ENCODE data around the gene MAGI1. TPM values are rescaled to one million over a fixed set of nuclear protein-coding genes. Genes with fewer than 3 reads are reported as not detected.

The MAGI1 gene
- total and polyA plus RNA-seq, 2 experiments from 2014 or later = 33.9 to 87.0 TPM

DNA sequence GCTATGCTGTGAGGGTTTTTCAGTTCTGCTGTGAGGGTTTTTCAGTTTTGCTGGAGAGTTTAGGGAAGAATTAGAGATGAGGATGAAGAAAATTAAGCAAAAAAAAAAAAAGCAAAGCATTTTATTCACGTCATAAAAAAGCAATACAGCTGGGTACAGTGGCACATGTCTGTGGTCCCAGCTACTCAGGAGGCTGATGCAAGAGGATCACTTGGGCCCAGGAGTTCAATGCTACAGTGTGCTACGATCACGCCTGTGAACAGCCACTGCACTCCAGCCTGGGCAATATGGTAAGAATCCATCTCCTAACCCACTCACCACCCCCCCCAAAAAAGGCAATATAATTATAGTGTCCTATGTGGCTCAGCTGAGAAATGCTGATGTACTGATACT is 162.7 kb downstream of the MAGI1 start:
- no peak overlapping the region for H3K27ac ChIP-seq
- no peaks in the 10 kb centered on the region for H3K27me3 ChIP-seq
- H3K4me3 ChIP-seq = no peak overlapping the region
- DNase-seq (ENCODE audit: low read depth in 1 of 2, low spot score in 1 of 2) = no peak
- no peaks in the 10 kb centered on the region for H3K36me3 ChIP-seq
- no peaks in the 10 kb centered on the region for H3K9me3 ChIP-seq (ENCODE audit: low read depth)
- no peak for TF ChIP-seq CTCF (IDR thresholded peaks at IDR 0.05; ENCODE audit: low read depth, low read length)
- no peaks in the 10 kb centered on the region for H3K4me1 ChIP-seq (ENCODE audit: low read depth)

- no peak for TF ChIP-seq CTCF (IDR thresholded peaks at IDR 0.05; ENCODE audit: low read depth, low read length)
- H3K36me3 ChIP-seq = no peaks in the 10 kb centered on the region
- no peak overlapping the region for H3K27ac ChIP-seq
- H3K4me3 ChIP-seq = no peak overlapping the region
- no peak for DNase-seq (ENCODE audit: low read depth in 1 of 2, low spot score in 1 of 2)
- no peaks in the 10 kb centered on the region for H3K27me3 ChIP-seq
- no peaks in the 10 kb centered on the region for H3K9me3 ChIP-seq (ENCODE audit: low read depth)
- no peaks in the 10 kb centered on the region for H3K4me1 ChIP-seq (ENCODE audit: low read depth)
Measured at GRCh38 chr3:65875393-65876027, 163.2 kb downstream of the MAGI1 start.

- Histone ChIP-seq H3K36me3 (no peaks in the 10 kb centered on the region), H3K4me3 (no peak overlapping the region), H3K27ac (no peak overlapping the region), H3K9me3 (ENCODE audit: low read depth) (no peaks in the 10 kb centered on the region), H3K4me1 (ENCODE audit: low read depth) (no peaks in the 10 kb centered on the region), H3K27me3 (no peaks in the 10 kb centered on the region)
- DNase-seq (ENCODE audit: low read depth in 1 of 2, low spot score in 1 of 2) = no peak
- no peak for TF ChIP-seq CTCF (IDR thresholded peaks at IDR 0.05; ENCODE audit: low read depth, low read length)
Measured at GRCh38 chr3:65873869-65874268, 164.8 kb downstream of the MAGI1 start.

- H3K9me3 ChIP-seq (ENCODE audit: low read depth) = no peaks in the 10 kb centered on the region
- TF ChIP-seq CTCF (IDR thresholded peaks at IDR 0.05; ENCODE audit: low read depth, low read length) = no peak
- no peaks in the 10 kb centered on the region for H3K27me3 ChIP-seq
- no peak overlapping the region for H3K4me3 ChIP-seq
- no peaks in the 10 kb centered on the region for H3K36me3 ChIP-seq
- DNase-seq (ENCODE audit: low read depth in 1 of 2, low spot score in 1 of 2) = peak; percentile 31 to 35
- H3K4me1 ChIP-seq (ENCODE audit: low read depth) = no peaks in the 10 kb centered on the region
- H3K27ac ChIP-seq = no peak overlapping the region
Measured at GRCh38 chr3:65873028-65873427, 165.7 kb downstream of the MAGI1 start.

GRCh38 chr3:65871305-65872141 is 167.2 kb downstream of the MAGI1 start:
- DNase-seq (ENCODE audit: low read depth in 1 of 2, low spot score in 1 of 2) = peak in 1 of 2 donors; percentile 62
- Histone ChIP-seq H3K4me3 (no peak overlapping the region), H3K27me3 (no peaks in the 10 kb centered on the region), H3K36me3 (no peaks in the 10 kb centered on the region), H3K27ac (no peak overlapping the region), H3K4me1 (ENCODE audit: low read depth) (no peaks in the 10 kb centered on the region), H3K9me3 (ENCODE audit: low read depth) (no peaks in the 10 kb centered on the region)
- no peak for TF ChIP-seq CTCF (IDR thresholded peaks at IDR 0.05; ENCODE audit: low read depth, low read length)
